Liver (tissue), 9 donors: ENCODE measurements around the gene EXOC3L2. TPM values are rescaled to one million over a fixed set of nuclear protein-coding genes. Genes with fewer than 3 reads are reported as not detected.

Source experiments
- DNase-seq: peaks from one replicate; pipeline ENCODE4 v3.0.0-alpha.2; 2017; ENCODE audit warnings: low spot score
- H3K27ac ChIP-seq, 2 donors: one replicate each; pipeline ENCODE4 v1.7.0; 2013; ENCODE audit warnings: inconsistent platforms in 2 of 2, low read length in 2 of 2, control low read depth in 1 of 2, low read depth in 1 of 2, mild to moderate bottlenecking in 1 of 2
- H3K27me3 ChIP-seq, 4 donors: one replicate each; pipeline versions ENCODE4 v1.6.1 to v1.7.0; 2013; ENCODE audit warnings: low read length in 3 of 4, inconsistent platforms in 1 of 4, mild to moderate bottlenecking in 1 of 4, moderate library complexity in 1 of 4; ENCODE audit not compliant: control insufficient read depth in 4 of 4, insufficient read depth in 4 of 4
- H3K36me3 ChIP-seq, 4 donors: one replicate each; pipeline versions ENCODE4 v1.6.1 to v1.7.0; 2013; ENCODE audit warnings: low read length in 3 of 4, mild to moderate bottlenecking in 3 of 4, low read depth in 1 of 4, moderate library complexity in 1 of 4; ENCODE audit not compliant: control insufficient read depth in 4 of 4, insufficient read depth in 3 of 4
- H3K4me1 ChIP-seq, 4 donors: one replicate each; pipeline versions ENCODE4 v1.6.1 to v1.7.0; 2013; ENCODE audit warnings: low read length in 3 of 4, mild to moderate bottlenecking in 3 of 4, moderate library complexity in 1 of 4; ENCODE audit not compliant: control insufficient read depth in 4 of 4, insufficient read depth in 4 of 4
- H3K4me3 ChIP-seq, 3 donors: one replicate each; pipeline versions ENCODE4 v1.6.1 to v1.7.0; 2013; ENCODE audit warnings: low read length in 3 of 3, control low read depth in 1 of 3, low read depth in 1 of 3, mild to moderate bottlenecking in 1 of 3
- H3K9ac ChIP-seq, 2 donors: one replicate each; pipeline ENCODE4 v1.7.0; 2013; ENCODE audit warnings: low read length in 2 of 2, mild to moderate bottlenecking in 2 of 2, moderate library complexity in 2 of 2, control low read depth in 1 of 2, low read depth in 1 of 2
- H3K9me3 ChIP-seq, 4 donors: one replicate each; pipeline versions ENCODE4 v1.6.1 to v1.7.0; 2013; ENCODE audit warnings: low read length in 3 of 4; ENCODE audit not compliant: control insufficient read depth in 4 of 4
- FOXA2 ChIP-seq: IDR thresholded peaks from 2 replicates; pipeline ENCODE4 v1.6.1; 2016; ENCODE audit warnings: antibody characterized with exemption
- GABPA ChIP-seq, 2 donors: IDR thresholded peaks in 1 of 2; conservative IDR thresholded peaks in 1 of 2; 2 replicates each; pipeline ENCODE4 v1.6.1; 2016; ENCODE audit warnings: antibody characterized with exemption in 2 of 2, mild to moderate bottlenecking in 1 of 2, moderate library complexity in 1 of 2
- HNF4A ChIP-seq, 2 donors: conservative IDR thresholded peaks; 2 replicates each; pipeline ENCODE4 v1.6.1; 2016; ENCODE audit warnings: antibody characterized with exemption in 2 of 2, mild to moderate bottlenecking in 2 of 2
- HNF4G ChIP-seq: IDR thresholded peaks from 2 replicates; pipeline ENCODE4 v1.6.1; 2016; ENCODE audit warnings: antibody characterized with exemption
- JUND ChIP-seq, 2 donors: IDR thresholded peaks; 2 replicates each; pipeline ENCODE4 v1.6.1; 2016; ENCODE audit warnings: antibody characterized with exemption in 2 of 2
- MAX ChIP-seq: IDR thresholded peaks from 2 replicates; pipeline ENCODE4 v1.6.1; 2016; ENCODE audit warnings: antibody characterized with exemption
- NR2F2 ChIP-seq: IDR thresholded peaks from 2 replicates; pipeline ENCODE4 v1.6.1; 2016; ENCODE audit warnings: antibody characterized with exemption
- RAD21 ChIP-seq, 2 donors: IDR thresholded peaks; 2 replicates each; pipeline ENCODE4 v1.6.1; 2016; ENCODE audit warnings: antibody characterized with exemption in 2 of 2, mild to moderate bottlenecking in 2 of 2
- RXRA ChIP-seq, 2 donors: IDR thresholded peaks; 2 replicates each; pipeline ENCODE4 v1.6.1; 2017 to 2018; ENCODE audit warnings: antibody characterized with exemption in 2 of 2, mild to moderate bottlenecking in 1 of 2
- SP1 ChIP-seq: IDR thresholded peaks from 2 replicates; pipeline ENCODE4 v1.6.1; 2018; ENCODE audit warnings: antibody characterized with exemption, mild to moderate bottlenecking
- TAF1 ChIP-seq: conservative IDR thresholded peaks from 2 replicates; pipeline ENCODE4 v1.6.1; 2016; ENCODE audit warnings: antibody characterized with exemption, mild to moderate bottlenecking
- YY1 ChIP-seq: IDR thresholded peaks from 2 replicates; pipeline ENCODE4 v1.6.1; 2016; ENCODE audit warnings: antibody characterized with exemption, mild to moderate bottlenecking
- ZBTB33 ChIP-seq: IDR thresholded peaks from 2 replicates; pipeline ENCODE4 v1.6.1; 2016; ENCODE audit warnings: antibody characterized with exemption
- WGBS: extraction: QIAGEN DNeasy Blood & Tissue Kit; methylation state at CpG from one replicate; pipeline ENCODE4 v1.1.7; 2013; 5-methylcytosine and 5-hydroxymethylcytosine counted together
- polyA plus RNA-seq, 2 donors: library from polyadenylated mRNA; stranded (reverse) in 1 of 2; unstranded in 1 of 2; fragments of 200-250 nt in 1 of 2; fragments of >200 nt in 1 of 2; fragmentation: Nextera tagmentation in 1 of 2; extraction: Ambion mirVana in 1 of 2; gene quantifications; one replicate each; pipeline versions ENCODE4 v1.2.1 to v1.2.3, GENCODE V29; 2013 to 2015
- total RNA-seq, 2 donors: library from RNA; depleted of rRNA; stranded (reverse); fragments of >200 nt; gene quantifications; one replicate each; pipeline ENCODE4 v1.2.3, GENCODE V29; 2014
- TF ChIP-seq, protein P1 (sequence below): IDR thresholded peaks from 2 replicates; pipeline ENCODE4 v1.6.1; 2016; ENCODE audit warnings: antibody characterized with exemption, mild to moderate bottlenecking
- TF ChIP-seq, protein P2 (sequence below): IDR thresholded peaks from 2 replicates; pipeline ENCODE4 v1.6.1; 2016; ENCODE audit warnings: antibody characterized with exemption
- donor health status: healthy.
- donor health status: healthy.
- donor health status: healthy.
- donor health status: healthy.
- donor health status: healthy.

EXOC3L2 gene
- total and polyA plus RNA-seq, 4 donors = 1.3 to 7.3 (median 4.1) TPM

GRCh38 chr19:45172611-45173208 lies 72.5 kb downstream of the EXOC3L2 start:
- Histone ChIP-seq H3K27me3 (no peaks in the 10 kb centered on the region), H3K36me3 (no peaks in the 10 kb centered on the region), H3K4me3 (no peak overlapping the region), H3K9ac (no peak overlapping the region), H3K4me1 (peaks cover 5 to 13% (median 7%) of the 10 kb centered on the region in 4 donors), H3K9me3 (no peaks in the 10 kb centered on the region), H3K27ac (no peak overlapping the region)
- DNase-seq = no peak
- TF ChIP-seq SP1 = no peak
- TF ChIP-seq MAX = no peak
- no peak for TF ChIP-seq HNF4A (conservative IDR thresholded peaks at IDR 0.05)
- TF ChIP-seq JUND (IDR thresholded peaks at IDR 0.05) = no peak
- no peak for TF ChIP-seq RAD21 (IDR thresholded peaks at IDR 0.05)
- no peak for TF ChIP-seq FOXA2
- TF ChIP-seq NR2F2 = no peak
- no peak for TF ChIP-seq HNF4G
- TF ChIP-seq GABPA (IDR thresholded peaks at IDR 0.05 in 1 of 2, conservative IDR thresholded peaks at IDR 0.05 in 1 of 2) = no peak
- TF ChIP-seq RXRA (IDR thresholded peaks at IDR 0.05) = no peak
- TF ChIP-seq, protein P1, sequence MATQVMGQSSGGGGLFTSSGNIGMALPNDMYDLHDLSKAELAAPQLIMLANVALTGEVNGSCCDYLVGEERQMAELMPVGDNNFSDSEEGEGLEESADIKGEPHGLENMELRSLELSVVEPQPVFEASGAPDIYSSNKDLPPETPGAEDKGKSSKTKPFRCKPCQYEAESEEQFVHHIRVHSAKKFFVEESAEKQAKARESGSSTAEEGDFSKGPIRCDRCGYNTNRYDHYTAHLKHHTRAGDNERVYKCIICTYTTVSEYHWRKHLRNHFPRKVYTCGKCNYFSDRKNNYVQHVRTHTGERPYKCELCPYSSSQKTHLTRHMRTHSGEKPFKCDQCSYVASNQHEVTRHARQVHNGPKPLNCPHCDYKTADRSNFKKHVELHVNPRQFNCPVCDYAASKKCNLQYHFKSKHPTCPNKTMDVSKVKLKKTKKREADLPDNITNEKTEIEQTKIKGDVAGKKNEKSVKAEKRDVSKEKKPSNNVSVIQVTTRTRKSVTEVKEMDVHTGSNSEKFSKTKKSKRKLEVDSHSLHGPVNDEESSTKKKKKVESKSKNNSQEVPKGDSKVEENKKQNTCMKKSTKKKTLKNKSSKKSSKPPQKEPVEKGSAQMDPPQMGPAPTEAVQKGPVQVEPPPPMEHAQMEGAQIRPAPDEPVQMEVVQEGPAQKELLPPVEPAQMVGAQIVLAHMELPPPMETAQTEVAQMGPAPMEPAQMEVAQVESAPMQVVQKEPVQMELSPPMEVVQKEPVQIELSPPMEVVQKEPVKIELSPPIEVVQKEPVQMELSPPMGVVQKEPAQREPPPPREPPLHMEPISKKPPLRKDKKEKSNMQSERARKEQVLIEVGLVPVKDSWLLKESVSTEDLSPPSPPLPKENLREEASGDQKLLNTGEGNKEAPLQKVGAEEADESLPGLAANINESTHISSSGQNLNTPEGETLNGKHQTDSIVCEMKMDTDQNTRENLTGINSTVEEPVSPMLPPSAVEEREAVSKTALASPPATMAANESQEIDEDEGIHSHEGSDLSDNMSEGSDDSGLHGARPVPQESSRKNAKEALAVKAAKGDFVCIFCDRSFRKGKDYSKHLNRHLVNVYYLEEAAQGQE = no peak
- TF ChIP-seq ZBTB33 = no peak
- no peak for TF ChIP-seq YY1
- TF ChIP-seq, protein P2, sequence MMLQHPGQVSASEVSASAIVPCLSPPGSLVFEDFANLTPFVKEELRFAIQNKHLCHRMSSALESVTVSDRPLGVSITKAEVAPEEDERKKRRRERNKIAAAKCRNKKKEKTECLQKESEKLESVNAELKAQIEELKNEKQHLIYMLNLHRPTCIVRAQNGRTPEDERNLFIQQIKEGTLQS = no peak
- TF ChIP-seq TAF1 = no peak
- WGBS = 92% methylated on average over 17 of the region's 18 CpGs

GRCh38 chr19:45172173-45172572 lies 73.0 kb downstream of the EXOC3L2 start:
- Histone ChIP-seq H3K36me3 (no peaks in the 10 kb centered on the region), H3K4me3 (no peak overlapping the region), H3K4me1 (peaks cover under 1 to 7% (median 2%) of the 10 kb centered on the region in 4 donors), H3K9me3 (no peaks in the 10 kb centered on the region), H3K27me3 (no peaks in the 10 kb centered on the region), H3K9ac (no peak overlapping the region), H3K27ac (no peak overlapping the region)
- WGBS = 76% methylated on average over 4 of the region's 4 CpGs
- TF ChIP-seq RXRA (IDR thresholded peaks at IDR 0.05) = no peak
- TF ChIP-seq, protein P2 = no peak
- TF ChIP-seq MAX = no peak
- no peak for TF ChIP-seq HNF4A (conservative IDR thresholded peaks at IDR 0.05)
- no peak for TF ChIP-seq SP1
- TF ChIP-seq, protein P1 = no peak
- TF ChIP-seq TAF1 = no peak
- no peak for TF ChIP-seq JUND (IDR thresholded peaks at IDR 0.05)
- DNase-seq = no peak
